Heart right ventricle (tissue), 16 donors: ENCODE measurements around the gene SPTAN1. TPM values are rescaled to one million over a fixed set of nuclear protein-coding genes. Genes with fewer than 3 reads are reported as not detected.

Source experiments
- ATAC-seq, 8 donors: fragments of 200-7000 bp; cut with Tn5 transposase; one replicate each; pipeline ENCODE4 v1.9.1; 2020; ENCODE audit warnings: mild to moderate bottlenecking in 8 of 8, moderate library complexity in 8 of 8, moderate number of reproducible peaks in 1 of 8
- DNase-seq, 2 donors: peaks; one replicate each; pipeline ENCODE4 v3.0.0-alpha.2; 2020
- H3K27ac ChIP-seq, 10 donors: fragments of 200-600 bp; sonication (generic) in 2 of 10; one replicate each; pipeline versions ENCODE4 v1.5.0 to v1.8.0; 2020 to 2022; ENCODE audit warnings: mild to moderate bottlenecking in 3 of 10
- H3K27me3 ChIP-seq, 7 donors: fragments of 200-600 bp; one replicate each; pipeline ENCODE4 v1.8.0; 2021 to 2022; ENCODE audit warnings: mild to moderate bottlenecking in 2 of 7
- H3K36me3 ChIP-seq, 9 donors: fragments of 200-600 bp; sonication (generic) in 1 of 9; one replicate each; pipeline versions ENCODE4 v1.5.0 to v1.8.0; 2020 to 2022; ENCODE audit warnings: mild to moderate bottlenecking in 2 of 9
- H3K4me1 ChIP-seq, 9 donors: fragments of 200-600 bp; sonication (generic) in 1 of 9; one replicate each; pipeline versions ENCODE4 v1.5.0 to v1.8.0; 2020 to 2022; ENCODE audit warnings: mild to moderate bottlenecking in 4 of 9
- H3K4me3 ChIP-seq, 10 donors: fragments of 200-600 bp; sonication (generic) in 2 of 10; one replicate each; pipeline versions ENCODE4 v1.5.0 to v1.8.0; 2020 to 2022; ENCODE audit warnings: mild to moderate bottlenecking in 7 of 10, moderate library complexity in 2 of 10
- H3K9me3 ChIP-seq, 11 donors: fragments of 200-600 bp in 10 of 11; sonication (generic) in 2 of 11; one replicate each; pipeline versions ENCODE4 v1.5.0 to v1.8.0; 2013 to 2022; ENCODE audit warnings: mild to moderate bottlenecking in 2 of 11, control low read depth in 1 of 11, moderate library complexity in 1 of 11
- WGBS, 2 donors: extraction: QIAGEN DNeasy Blood & Tissue Kit; methylation state at CpG; one replicate each; pipeline ENCODE4 v1.1.7; 2013; ENCODE audit warnings: inconsistent platforms in 1 of 2; 5-methylcytosine and 5-hydroxymethylcytosine counted together
- intact Hi-C, 10 donors: fragments of 100-400 bp; cut with DNase I; formaldehyde crosslinking; loops; one replicate each; pipeline versions ENCODE4 v1.11.1 to v1.14.2; 2022
- polyA plus RNA-seq, 2 donors: library from polyadenylated mRNA; stranded (reverse); fragments of 200-250 nt; gene quantifications; one replicate each; pipeline ENCODE4 v1.2.3, GENCODE V29; 2013
- total RNA-seq, 10 donors: library from RNA; stranded (reverse); fragmentation: NEBNext Ultra II Directional in 3 of 10; extraction: Animal tissue kit (Norgen Biotek cat#: 25700) in 3 of 10; gene quantifications; one replicate each; pipeline versions ENCODE4 v1.2.1 to v1.2.4, GENCODE V29; 2021 to 2023
- TF ChIP-seq, protein P1 (sequence below), 9 donors: fragments of 200-600 bp; sonication (generic) in 2 of 9; IDR thresholded peaks; one replicate each; pipeline versions ENCODE4 v1.5.0 to v1.8.0; 2021 to 2022; ENCODE audit warnings: antibody characterized with exemption in 9 of 9, mild to moderate bottlenecking in 5 of 9, moderate library complexity in 1 of 9
- donor health status: Arrhythmogenic right ventricular cardiomyopathy.
- donor health status: ischemic (EF 13 %, LVEDD 7.1; RV severe dilation, severe dysfunction).
- donor health status: healthy with polysubstance abuse.
- donor health status: DM: no; HTN: yes; CAD: no.
- donor health status: DM: no; HTN: no; CAD: no.
- donor health status: ischemic (EF 25% LVEDD 6.9; RV normal size, moderate dysfunction).
- donor health status: ischemic (EF 25% LVEDD 5.7; RV mildly dilated, moderate dysfunction).
- donor health status: healthy.
- donor health status: DM: yes; HTN: yes; CAD: no.
- donor health status: Ischemic cardiomyopathy.
- donor health status: ischemic (EF 35%, LVEDD 5.7; RV mildly dilated, moderate dysfunction).
- donor health status: nonischemic (EF 11% LVEDD 7.7; RV severe dilation, severe dysfunction).
- donor health status: DM: yes; HTN: yes; CAD: no.
- donor health status: PGD.
- donor health status: ischemic (EF 29% LVEDD 5.4; RV normal size, mild dysfunction).
- donor health status: nonischemic (EF 23%, LVEDD 6.1; RV moderate dilation, normal function).

SPTAN1 gene
- total and polyA plus RNA-seq, 12 donors: 119 to 449 (median 342) TPM

DNA sequence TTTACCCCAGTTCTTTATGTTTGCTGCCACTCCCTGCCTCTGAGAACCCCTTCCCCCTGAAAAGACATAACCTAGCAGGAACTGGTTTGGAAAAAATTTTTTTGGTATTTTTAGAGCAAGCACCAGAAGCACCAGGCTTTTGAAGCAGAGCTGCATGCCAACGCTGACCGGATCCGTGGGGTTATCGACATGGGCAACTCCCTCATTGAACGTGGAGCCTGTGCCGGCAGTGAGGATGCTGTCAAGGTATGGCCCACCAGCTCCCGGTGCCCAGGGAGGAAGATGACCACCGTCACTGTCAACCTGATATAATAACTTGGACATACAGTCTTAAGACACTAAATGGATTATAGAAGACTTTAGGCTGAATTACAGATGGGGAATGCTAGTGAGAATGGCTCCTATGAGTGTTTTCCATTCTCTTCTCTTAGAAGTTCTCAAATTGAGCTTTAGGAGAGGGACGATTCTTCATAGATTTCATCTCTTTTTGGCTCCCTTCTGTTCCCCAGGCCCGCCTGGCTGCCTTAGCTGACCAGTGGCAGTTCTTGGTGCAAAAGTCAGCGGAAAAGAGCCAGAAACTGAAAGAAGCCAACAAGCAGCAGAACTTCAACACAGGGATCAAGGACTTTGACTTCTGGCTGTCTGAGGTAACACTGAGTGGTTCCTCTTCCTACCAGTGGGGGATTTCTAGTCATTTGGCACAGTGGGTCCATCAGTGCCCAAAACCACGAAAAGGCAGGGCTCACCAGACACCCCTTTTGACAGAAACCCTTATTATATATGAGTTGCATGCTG lies 59.4 kb downstream of the SPTAN1 start:
- H3K4me3 ChIP-seq: no peak overlapping the region
- peaks cover 26 to 100% (median 96%) of the 10 kb centered on the region in 9 donors for H3K36me3 ChIP-seq
- DNase-seq (no peak), ATAC-seq (no peak)
- peaks cover 0 to 16% (median 5%) of the 10 kb centered on the region in 9 donors for H3K4me1 ChIP-seq
- intact Hi-C loops: no loop called here
- no peaks in the 10 kb centered on the region for H3K27me3 ChIP-seq
- no peaks in the 10 kb centered on the region for H3K9me3 ChIP-seq
- 92 to 97% methylated on average over 12 of the region's 12 CpGs for WGBS, 2 donors
- no peak overlapping the region for H3K27ac ChIP-seq
- TF ChIP-seq, protein P1, sequence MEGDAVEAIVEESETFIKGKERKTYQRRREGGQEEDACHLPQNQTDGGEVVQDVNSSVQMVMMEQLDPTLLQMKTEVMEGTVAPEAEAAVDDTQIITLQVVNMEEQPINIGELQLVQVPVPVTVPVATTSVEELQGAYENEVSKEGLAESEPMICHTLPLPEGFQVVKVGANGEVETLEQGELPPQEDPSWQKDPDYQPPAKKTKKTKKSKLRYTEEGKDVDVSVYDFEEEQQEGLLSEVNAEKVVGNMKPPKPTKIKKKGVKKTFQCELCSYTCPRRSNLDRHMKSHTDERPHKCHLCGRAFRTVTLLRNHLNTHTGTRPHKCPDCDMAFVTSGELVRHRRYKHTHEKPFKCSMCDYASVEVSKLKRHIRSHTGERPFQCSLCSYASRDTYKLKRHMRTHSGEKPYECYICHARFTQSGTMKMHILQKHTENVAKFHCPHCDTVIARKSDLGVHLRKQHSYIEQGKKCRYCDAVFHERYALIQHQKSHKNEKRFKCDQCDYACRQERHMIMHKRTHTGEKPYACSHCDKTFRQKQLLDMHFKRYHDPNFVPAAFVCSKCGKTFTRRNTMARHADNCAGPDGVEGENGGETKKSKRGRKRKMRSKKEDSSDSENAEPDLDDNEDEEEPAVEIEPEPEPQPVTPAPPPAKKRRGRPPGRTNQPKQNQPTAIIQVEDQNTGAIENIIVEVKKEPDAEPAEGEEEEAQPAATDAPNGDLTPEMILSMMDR (IDR thresholded peaks at IDR 0.05): no peak

DNA sequence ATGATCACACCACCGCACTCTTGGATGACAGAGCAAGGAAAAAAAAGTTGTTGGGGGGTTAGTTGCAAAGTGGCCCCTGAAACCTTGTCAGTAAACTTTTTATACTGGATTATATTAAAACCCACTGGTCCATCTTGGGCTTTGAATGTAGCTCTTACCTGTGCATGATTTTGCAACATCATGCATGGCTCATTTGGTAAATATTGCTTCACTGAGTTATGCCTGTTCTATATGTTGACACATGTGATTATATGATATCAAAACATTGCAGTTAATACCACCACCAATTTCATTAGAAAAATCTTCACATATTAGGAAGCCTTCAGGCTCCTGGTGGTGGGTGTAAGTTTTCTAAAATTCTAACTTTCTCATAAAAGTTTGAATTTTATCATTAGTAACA lies 62.3 kb downstream of the SPTAN1 start:
- DNase-seq (no peak), ATAC-seq (no peak)
- Histone ChIP-seq H3K9me3 (no peaks in the 10 kb centered on the region), H3K4me1 (no peaks in the 10 kb centered on the region), H3K27ac (no peak overlapping the region), H3K4me3 (no peak overlapping the region), H3K36me3 (peaks cover 26 to 100% (median 94%) of the 10 kb centered on the region in 9 donors), H3K27me3 (no peaks in the 10 kb centered on the region)
- WGBS, 2 donors: 97 to 100% methylated on average over 1 of the region's 1 CpG
- intact Hi-C loops: loop anchor here in 2 of 10 donors (2.0 to 5.0 kb wide), 2 partner anchors 14 to 32 kb away; no protein-coding TSS in a partner anchor
- TF ChIP-seq, protein P1 (IDR thresholded peaks at IDR 0.05): no peak

DNA sequence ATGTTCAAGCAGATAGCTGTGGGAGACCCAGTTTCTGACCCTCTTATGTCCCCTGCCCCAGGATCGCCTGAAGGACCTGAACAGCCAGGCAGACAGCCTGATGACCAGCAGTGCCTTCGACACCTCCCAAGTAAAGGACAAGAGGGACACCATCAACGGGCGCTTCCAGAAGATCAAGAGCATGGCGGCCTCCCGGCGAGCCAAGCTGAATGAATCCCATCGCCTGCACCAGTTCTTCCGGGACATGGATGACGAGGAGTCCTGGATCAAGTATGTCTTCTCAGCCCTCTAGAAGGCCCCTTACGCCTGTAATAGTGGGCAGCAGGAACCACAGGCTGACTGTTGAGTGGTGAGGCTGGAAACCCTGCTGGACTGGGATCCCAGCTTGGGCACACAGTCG lies 63.2 kb downstream of the SPTAN1 start:
- Histone ChIP-seq H3K9me3 (no peaks in the 10 kb centered on the region), H3K27ac (no peak overlapping the region), H3K4me3 (no peak overlapping the region), H3K36me3 (peaks cover 26 to 100% (median 96%) of the 10 kb centered on the region in 9 donors), H3K4me1 (no peaks in the 10 kb centered on the region), H3K27me3 (no peaks in the 10 kb centered on the region)
- intact Hi-C loops: loop anchor here in 2 of 10 donors (2.0 to 5.0 kb wide), 2 partner anchors 15 to 33 kb away; no protein-coding TSS in a partner anchor
- TF ChIP-seq, protein P1 (IDR thresholded peaks at IDR 0.05): no peak
- ATAC-seq (no peak), DNase-seq (no peak)
- 91 to 92% methylated on average over 12 of the region's 12 CpGs for WGBS, 2 donors

DNA sequence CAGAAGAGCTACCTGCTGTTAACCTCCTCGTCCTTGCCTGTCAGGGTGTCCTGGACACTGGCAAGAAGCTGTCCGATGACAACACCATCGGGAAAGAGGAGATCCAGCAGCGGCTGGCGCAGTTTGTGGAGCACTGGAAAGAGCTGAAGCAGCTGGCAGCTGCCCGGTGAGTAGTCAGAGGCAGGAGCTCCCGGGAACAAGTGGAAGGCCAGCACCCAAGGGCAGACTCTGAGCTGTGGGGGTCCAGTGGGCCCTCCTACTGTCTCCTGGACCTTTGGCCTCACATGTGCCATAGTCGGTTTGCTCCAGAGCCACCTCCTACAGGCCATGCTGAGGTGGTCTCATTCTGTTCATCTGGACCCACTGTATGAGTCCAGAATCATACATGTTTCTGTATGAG lies 65.6 kb downstream of the SPTAN1 start:
- TF ChIP-seq, protein P1 (IDR thresholded peaks at IDR 0.05): no peak
- intact Hi-C loops: loop anchor here in 2 of 10 donors (5.0 kb wide), 1 partner anchor 36 kb away; no protein-coding TSS in a partner anchor
- Histone ChIP-seq H3K9me3 (no peaks in the 10 kb centered on the region), H3K36me3 (peaks cover 15 to 100% (median 97%) of the 10 kb centered on the region in 9 donors), H3K4me1 (no peaks in the 10 kb centered on the region), H3K27ac (no peak overlapping the region), H3K27me3 (no peaks in the 10 kb centered on the region), H3K4me3 (no peak overlapping the region)
- DNase-seq: no peak
- WGBS, 2 donors: 87 to 88% methylated on average over 8 of the region's 8 CpGs
- ATAC-seq: peak in 2 of 8 donors; percentile 19 to 54
